CD4-positive, alpha-beta T cell treated with Interleukin-15 for 1 hour (primary cell): ENCODE data around the gene FAM163B.
"Not testable (repeated sequence)": the region's sequence is repeated elsewhere in the genome, so short reads cannot be mapped to it uniquely, and the experiment has no call there.

Source experiments
- DNase-seq: peaks from one replicate; pipeline ENCODE4 v3.0.0-alpha.2; 2020

The FAM163B gene

GRCh38 chr9:133638711-133639110 is 29.5 kb upstream of the FAM163B start:
- DNase-seq, result no peak

GRCh38 chr9:133638076-133638475 is 28.9 kb upstream of the FAM163B start:
- no peak for DNase-seq

- DNase-seq, result no peak
These were observed 28.4 kb upstream of the FAM163B start for GRCh38 chr9:133637451-133638055.

GRCh38 chr9:133636902-133637301 is 27.7 kb upstream of the FAM163B start:
- DNase-seq, result no peak

GRCh38 chr9:133635533-133636531 is 26.6 kb upstream of the FAM163B start, which contains the start of gene DBH:
Gene DBH, plus strand, starts transcription at chr9:133636363. Its CDS starts 9 bp downstream, at chr9:133636372.
- no peak for DNase-seq

- DNase-seq, result no peak
These were observed 25.9 kb upstream of the FAM163B start for GRCh38 chr9:133635098-133635497.

- no peak for DNase-seq
These were observed 25.0 kb upstream of the FAM163B start for GRCh38 chr9:133634081-133634691.

- no peak for DNase-seq
These were observed 24.5 kb upstream of the FAM163B start for GRCh38 chr9:133633681-133634080.

- no peak for DNase-seq
These were observed 23.9 kb upstream of the FAM163B start for GRCh38 chr9:133632806-133633680.

- no peak for DNase-seq
These were observed 21.9 kb upstream of the FAM163B start for GRCh38 chr9:133631111-133631510.

- DNase-seq, result no peak
These were observed 20.3 kb upstream of the FAM163B start for GRCh38 chr9:133629221-133630110.

- DNase-seq, result no peak
These were observed 19.6 kb upstream of the FAM163B start for GRCh38 chr9:133628766-133629165.

GRCh38 chr9:133627341-133627740 is 18.2 kb upstream of the FAM163B start:
- no peak for DNase-seq

- DNase-seq, result not testable (repeated sequence)
These were observed 16.8 kb upstream of the FAM163B start for GRCh38 chr9:133626008-133626407.

GRCh38 chr9:133622555-133622954 is 13.4 kb upstream of the FAM163B start:
- no peak for DNase-seq

GRCh38 chr9:133621725-133622267 is 12.6 kb upstream of the FAM163B start:
- no peak for DNase-seq

- DNase-seq, result peak; percentile 39
These were observed 10.6 kb upstream of the FAM163B start for GRCh38 chr9:133619791-133620190.

- no peak for DNase-seq
These were observed 9.5 kb upstream of the FAM163B start for GRCh38 chr9:133618726-133619125.

- DNase-seq, result no peak
These were observed 7.6 kb upstream of the FAM163B start for GRCh38 chr9:133616643-133617405.

GRCh38 chr9:133615606-133616188 is 6.5 kb upstream of the FAM163B start:
- DNase-seq, result no peak
